Measurements from ENCODE around the gene MYLK2. TPM values are rescaled to one million over a fixed set of nuclear protein-coding genes. Genes with fewer than 3 reads are reported as not detected.
A peak's percentile ranks its signal among the peaks of the same experiment; 100 is the strongest.

The MYLK2 gene
- total RNA-seq, 1 donor from 2014 or later: 2.9 TPM

DNA sequence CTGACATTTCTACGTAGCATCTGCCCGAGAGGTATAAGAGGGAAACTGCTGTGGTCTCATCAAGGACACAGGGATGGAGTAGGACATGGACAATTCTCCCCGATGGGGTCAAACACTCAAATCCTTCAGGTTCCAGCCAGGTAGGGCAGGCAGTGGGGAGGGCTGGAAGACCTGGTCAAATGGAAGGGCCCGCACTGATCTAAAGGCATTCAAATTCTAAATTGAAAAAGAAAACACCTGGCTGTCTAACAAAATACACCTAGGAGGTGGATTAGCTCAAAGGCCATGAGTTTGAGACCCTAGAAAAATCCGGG, 43.0 kb downstream of the MYLK2 start:
- peak overlapping the region; percentile 73 for H3K4me3 Mint-ChIP-seq (ENCODE audit: unreplicated experiment)
- peaks cover 31% of the 10 kb centered on the region for H3K27me3 Mint-ChIP-seq (ENCODE audit: low read depth)
- DNase-seq (ENCODE audit: low spot score): no peak
- peaks cover 12% of the 10 kb centered on the region for H3K4me1 Mint-ChIP-seq (ENCODE audit: low read depth)
- TF ChIP-seq, protein P1, sequence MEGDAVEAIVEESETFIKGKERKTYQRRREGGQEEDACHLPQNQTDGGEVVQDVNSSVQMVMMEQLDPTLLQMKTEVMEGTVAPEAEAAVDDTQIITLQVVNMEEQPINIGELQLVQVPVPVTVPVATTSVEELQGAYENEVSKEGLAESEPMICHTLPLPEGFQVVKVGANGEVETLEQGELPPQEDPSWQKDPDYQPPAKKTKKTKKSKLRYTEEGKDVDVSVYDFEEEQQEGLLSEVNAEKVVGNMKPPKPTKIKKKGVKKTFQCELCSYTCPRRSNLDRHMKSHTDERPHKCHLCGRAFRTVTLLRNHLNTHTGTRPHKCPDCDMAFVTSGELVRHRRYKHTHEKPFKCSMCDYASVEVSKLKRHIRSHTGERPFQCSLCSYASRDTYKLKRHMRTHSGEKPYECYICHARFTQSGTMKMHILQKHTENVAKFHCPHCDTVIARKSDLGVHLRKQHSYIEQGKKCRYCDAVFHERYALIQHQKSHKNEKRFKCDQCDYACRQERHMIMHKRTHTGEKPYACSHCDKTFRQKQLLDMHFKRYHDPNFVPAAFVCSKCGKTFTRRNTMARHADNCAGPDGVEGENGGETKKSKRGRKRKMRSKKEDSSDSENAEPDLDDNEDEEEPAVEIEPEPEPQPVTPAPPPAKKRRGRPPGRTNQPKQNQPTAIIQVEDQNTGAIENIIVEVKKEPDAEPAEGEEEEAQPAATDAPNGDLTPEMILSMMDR (IDR thresholded peaks at IDR 0.05): no peak
- H3K9me3 Mint-ChIP-seq (ENCODE audit: low read depth): no peaks in the 10 kb centered on the region
- no peak overlapping the region for H3K27ac Mint-ChIP-seq (ENCODE audit: unreplicated experiment)
- H3K36me3 Mint-ChIP-seq (ENCODE audit: low read depth): peaks cover 2% of the 10 kb centered on the region

DNA sequence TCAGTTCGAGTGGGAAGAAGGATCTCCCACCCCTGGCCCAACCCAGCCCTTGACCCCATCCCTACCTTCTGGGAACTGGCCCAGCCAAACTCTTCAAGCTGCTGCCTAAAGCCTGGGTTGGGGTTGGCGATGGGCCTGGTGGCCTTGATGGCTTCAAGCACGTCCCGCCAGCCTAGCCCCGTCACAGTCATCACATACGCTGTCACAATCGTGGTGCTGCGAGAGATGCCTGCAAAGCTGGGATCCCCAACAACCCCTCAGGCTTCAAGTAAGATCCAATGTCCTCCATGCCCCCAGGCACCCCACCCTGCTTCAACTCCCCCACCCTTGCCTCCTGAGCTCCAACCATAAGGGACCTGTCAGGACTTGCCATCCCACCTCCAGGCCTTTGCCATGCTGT, 43.4 kb downstream of the MYLK2 start:
- H3K27me3 Mint-ChIP-seq (ENCODE audit: low read depth): peaks cover 28% of the 10 kb centered on the region
- no peak overlapping the region for H3K27ac Mint-ChIP-seq (ENCODE audit: unreplicated experiment)
- TF ChIP-seq, protein P1 (IDR thresholded peaks at IDR 0.05): no peak
- DNase-seq (ENCODE audit: low spot score): no peak
- H3K4me3 Mint-ChIP-seq (ENCODE audit: unreplicated experiment): no peak overlapping the region
- H3K9me3 Mint-ChIP-seq (ENCODE audit: low read depth): no peaks in the 10 kb centered on the region
- peaks cover 12% of the 10 kb centered on the region for H3K4me1 Mint-ChIP-seq (ENCODE audit: low read depth)
- peaks cover 2% of the 10 kb centered on the region for H3K36me3 Mint-ChIP-seq (ENCODE audit: low read depth)

DNA sequence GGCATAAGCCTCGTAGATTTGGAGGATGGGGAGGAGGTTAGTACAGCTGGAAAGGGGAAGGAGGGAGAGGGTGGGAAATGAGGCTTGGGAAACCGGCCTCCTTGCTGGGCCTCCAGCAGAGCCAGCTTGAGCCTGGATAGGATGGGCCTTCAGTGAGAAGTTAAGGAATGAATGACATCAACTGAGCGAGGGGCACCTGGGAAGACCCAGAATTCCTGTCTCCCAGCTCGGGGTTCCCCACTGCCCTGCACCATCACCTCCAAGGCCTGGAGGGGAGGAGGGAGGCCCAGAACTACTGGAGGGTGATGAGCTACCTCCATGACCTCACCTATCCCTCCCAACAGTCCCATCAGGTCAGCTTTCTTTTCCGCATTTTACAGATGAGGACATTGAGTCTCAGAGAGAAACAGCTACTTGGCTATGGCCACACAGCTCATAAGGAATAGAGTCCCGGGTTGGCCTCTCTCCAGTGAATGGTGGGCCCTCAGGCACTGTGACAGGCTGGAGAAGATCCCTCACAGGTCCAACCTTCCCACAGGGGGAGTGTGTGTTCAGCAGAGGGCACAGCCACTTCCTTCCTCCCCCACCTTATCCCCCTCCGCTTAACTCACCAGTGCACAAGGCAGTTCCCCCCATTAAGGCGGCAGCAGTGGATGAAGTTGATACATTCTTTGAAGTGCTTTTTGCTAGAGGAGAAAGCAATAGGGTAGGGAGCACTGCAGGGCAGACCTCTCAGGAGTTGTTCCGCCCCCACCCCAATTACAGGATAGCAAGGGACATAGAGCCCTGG, 44.3 kb downstream of the MYLK2 start:
- Mint-ChIP-seq H3K36me3 (ENCODE audit: low read depth) (peaks cover 2% of the 10 kb centered on the region), H3K27me3 (ENCODE audit: low read depth) (peaks cover 21% of the 10 kb centered on the region), H3K4me3 (ENCODE audit: unreplicated experiment) (no peak overlapping the region), H3K4me1 (ENCODE audit: low read depth) (peaks cover 19% of the 10 kb centered on the region), H3K9me3 (ENCODE audit: low read depth) (no peaks in the 10 kb centered on the region), H3K27ac (ENCODE audit: unreplicated experiment) (no peak overlapping the region)
- no peak for DNase-seq (ENCODE audit: low spot score)
- TF ChIP-seq, protein P1 (IDR thresholded peaks at IDR 0.05): no peak

GRCh38 chr20:31864521-31865400, 45.6 kb downstream of the MYLK2 start:
- Mint-ChIP-seq H3K27ac (ENCODE audit: unreplicated experiment) (no peak overlapping the region), H3K36me3 (ENCODE audit: low read depth) (peaks cover 2% of the 10 kb centered on the region), H3K4me3 (ENCODE audit: unreplicated experiment) (no peak overlapping the region), H3K4me1 (ENCODE audit: low read depth) (peaks cover 32% of the 10 kb centered on the region), H3K9me3 (ENCODE audit: low read depth) (no peaks in the 10 kb centered on the region), H3K27me3 (ENCODE audit: low read depth) (peaks cover 11% of the 10 kb centered on the region)
- DNase-seq (ENCODE audit: low spot score): no peak
- TF ChIP-seq, protein P1 (IDR thresholded peaks at IDR 0.05): no peak

- peaks cover 5% of the 10 kb centered on the region for H3K27me3 Mint-ChIP-seq (ENCODE audit: low read depth)
- H3K9me3 Mint-ChIP-seq (ENCODE audit: low read depth): no peaks in the 10 kb centered on the region
- H3K4me1 Mint-ChIP-seq (ENCODE audit: low read depth): peaks cover 34% of the 10 kb centered on the region
- H3K36me3 Mint-ChIP-seq (ENCODE audit: low read depth): peaks cover 4% of the 10 kb centered on the region
- TF ChIP-seq, protein P1 (IDR thresholded peaks at IDR 0.05): no peak
- H3K4me3 Mint-ChIP-seq (ENCODE audit: unreplicated experiment): no peak overlapping the region
- DNase-seq (ENCODE audit: low spot score): no peak
- H3K27ac Mint-ChIP-seq (ENCODE audit: unreplicated experiment): no peak overlapping the region
Measured at GRCh38 chr20:31866221-31866620, 47.1 kb downstream of the MYLK2 start.

Data from chondrocyte (in vitro differentiated cells).